GM21381 (cell line): ENCODE data around the gene VPS13C.
A peak's percentile ranks its signal among the peaks of the same experiment; 100 is the strongest.

Source experiments
- ATAC-seq: cut with Tn5 transposase; IDR thresholded peaks from one replicate; pipeline ENCODE4 v1.9.1; 2021; ENCODE audit warnings: mild to moderate bottlenecking, moderate library complexity; ENCODE audit not compliant: unreplicated experiment

Gene VPS13C

DNA sequence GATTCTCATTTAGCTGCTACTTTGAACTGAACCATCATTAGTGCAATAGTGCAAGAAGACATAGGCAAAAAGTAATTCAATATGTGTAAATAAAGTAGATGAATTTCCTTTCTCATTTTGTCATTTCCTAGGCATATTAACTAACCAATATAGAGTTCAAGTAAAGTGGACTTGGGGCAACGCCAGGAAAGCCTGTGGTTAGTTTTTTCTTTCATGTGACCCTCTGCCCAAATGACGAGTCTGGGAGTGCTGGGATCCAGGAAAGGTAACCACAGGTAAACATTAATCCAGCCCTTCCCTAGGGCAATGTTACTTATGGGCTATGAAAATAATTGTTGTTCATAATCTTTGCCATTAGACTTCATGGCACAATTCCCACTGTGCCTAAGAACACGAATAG lies 181.0 kb downstream of the VPS13C start:
- no peak for ATAC-seq

DNA sequence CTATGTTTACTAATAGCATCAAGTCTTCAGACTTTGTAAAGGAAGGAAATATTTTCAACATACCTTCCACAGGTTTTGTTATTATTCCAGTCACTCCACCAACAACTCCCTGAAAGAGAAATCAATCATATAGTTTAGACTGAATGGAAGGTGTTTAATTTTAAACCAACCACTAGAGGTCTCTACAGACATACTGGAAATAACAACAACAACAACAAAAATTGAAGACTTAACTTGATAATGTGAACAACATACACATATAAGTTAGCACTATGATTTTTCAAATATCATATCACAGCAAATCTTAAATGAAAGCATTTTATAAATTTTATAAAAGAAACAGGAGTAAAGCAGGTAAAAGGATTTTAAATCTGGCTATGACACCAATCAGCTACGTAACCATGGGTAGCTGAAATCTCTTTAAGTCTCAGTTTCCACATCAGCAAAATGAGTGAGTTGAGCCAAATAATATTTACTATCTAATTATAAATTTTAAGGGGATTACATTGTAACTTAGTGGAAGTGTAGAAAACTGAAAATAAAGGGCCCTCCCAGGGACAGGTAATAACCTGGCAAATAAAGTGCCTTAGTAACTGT lies 188.2 kb downstream of the VPS13C start:
- ATAC-seq = no peak

- ATAC-seq = no peak
Observed at GRCh38 chr15:61869656-61870055, 190.6 kb downstream of the VPS13C start.

DNA sequence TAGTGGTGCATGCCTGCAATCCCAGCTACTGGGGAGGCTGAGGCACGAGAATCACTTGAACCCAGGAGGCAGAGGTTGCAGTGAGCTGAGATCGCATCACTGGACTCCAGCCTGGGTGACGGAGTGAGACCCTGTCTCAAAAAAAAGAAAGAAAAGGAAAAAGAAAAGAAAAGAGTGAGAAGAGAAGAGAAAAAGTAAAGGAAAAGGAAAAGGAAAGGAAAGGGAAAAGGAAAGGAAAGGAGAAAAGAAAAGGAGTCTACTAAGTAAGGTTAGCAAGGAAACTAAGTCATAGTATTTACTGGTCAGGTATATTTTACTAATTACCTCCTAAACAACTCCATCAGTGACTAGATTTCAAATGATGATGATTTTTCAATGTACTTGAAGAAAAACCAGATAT lies 198.3 kb downstream of the VPS13C start:
- ATAC-seq = no peak

DNA sequence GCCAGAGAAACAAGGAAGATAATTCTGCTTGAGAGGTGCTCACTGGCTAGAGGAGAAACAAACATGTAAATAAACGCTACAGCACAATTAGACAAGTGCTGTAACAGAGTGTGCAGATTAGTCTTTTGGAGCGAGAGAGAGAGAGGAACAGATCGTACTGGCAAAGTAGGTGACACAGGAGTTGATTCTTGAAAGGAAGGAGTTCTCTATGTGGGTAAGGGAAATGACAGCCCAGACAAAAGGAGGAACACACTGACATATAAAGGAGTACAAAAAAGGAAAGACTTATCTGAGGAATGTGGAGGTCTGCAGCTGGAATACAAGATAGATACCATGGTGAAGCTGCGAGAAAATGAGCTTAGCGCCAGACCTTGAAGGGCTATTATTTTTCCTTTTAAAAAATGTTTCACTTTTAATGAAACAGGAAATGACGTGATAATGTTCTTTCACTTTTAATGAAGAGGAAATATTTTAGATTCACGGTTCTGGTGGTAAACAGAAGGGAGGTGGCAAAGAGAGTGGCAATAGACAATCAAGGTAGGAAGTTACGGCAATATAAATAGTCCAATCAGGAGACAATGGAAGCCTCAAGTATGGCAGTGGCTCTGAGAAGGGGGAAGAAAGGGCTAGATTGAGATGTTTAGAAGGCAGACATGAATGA lies 202.9 kb downstream of the VPS13C start:
- no peak for ATAC-seq

DNA sequence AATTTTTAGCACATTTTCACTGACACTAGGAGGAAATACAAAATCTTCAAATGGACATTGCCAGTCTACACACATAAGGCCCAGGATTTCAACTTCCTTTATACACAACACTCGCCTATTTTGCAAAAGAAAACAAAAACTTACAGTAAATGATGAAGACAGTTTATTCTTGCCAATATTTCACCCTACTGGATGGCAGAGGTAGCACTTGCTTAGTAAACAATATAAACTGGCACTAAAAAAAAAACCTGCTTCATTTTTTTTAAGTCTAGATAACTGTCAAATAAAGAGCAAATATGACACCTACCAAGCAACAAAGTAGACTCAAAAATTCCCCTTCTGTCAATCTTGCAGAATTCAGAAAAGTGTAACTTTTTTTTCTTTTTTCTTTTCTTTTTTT lies 204.0 kb downstream of the VPS13C start:
- ATAC-seq = no peak

- ATAC-seq = no peak
Observed at GRCh38 chr15:61853195-61853594, 207.1 kb downstream of the VPS13C start.

- no peak for ATAC-seq
Observed at GRCh38 chr15:61851955-61852354, 208.3 kb downstream of the VPS13C start.

GRCh38 chr15:61849447-61849846 lies 210.8 kb downstream of the VPS13C start:
- no peak for ATAC-seq

- no peak for ATAC-seq
Observed at GRCh38 chr15:61841466-61841865, 218.8 kb downstream of the VPS13C start.

DNA sequence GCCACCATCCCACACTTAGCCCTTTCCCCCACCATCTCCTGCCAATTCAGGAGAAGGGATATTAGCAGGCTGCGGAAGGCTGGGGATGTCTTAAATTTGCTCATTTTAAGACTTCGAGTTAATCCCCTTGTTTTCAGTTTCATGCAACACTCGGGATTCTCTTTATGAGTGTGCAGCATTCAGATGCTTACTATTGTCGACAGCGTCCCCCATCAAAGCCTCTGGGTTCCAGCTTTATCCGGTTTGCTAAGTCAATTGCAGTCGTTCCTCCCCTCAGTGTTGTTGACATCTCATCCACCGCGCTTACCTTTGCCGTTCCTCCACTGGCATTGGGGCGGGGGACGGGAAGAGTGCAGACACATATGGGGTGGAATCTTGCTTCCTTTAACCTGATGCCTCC lies 220.2 kb downstream of the VPS13C start:
- no peak for ATAC-seq

- no peak for ATAC-seq
Observed at GRCh38 chr15:61839546-61839945, 220.7 kb downstream of the VPS13C start.

- ATAC-seq = peak; percentile 48
Observed at GRCh38 chr15:61835496-61836106, 224.6 kb downstream of the VPS13C start.

GRCh38 chr15:61835029-61835428 lies 225.2 kb downstream of the VPS13C start:
- no peak for ATAC-seq

DNA sequence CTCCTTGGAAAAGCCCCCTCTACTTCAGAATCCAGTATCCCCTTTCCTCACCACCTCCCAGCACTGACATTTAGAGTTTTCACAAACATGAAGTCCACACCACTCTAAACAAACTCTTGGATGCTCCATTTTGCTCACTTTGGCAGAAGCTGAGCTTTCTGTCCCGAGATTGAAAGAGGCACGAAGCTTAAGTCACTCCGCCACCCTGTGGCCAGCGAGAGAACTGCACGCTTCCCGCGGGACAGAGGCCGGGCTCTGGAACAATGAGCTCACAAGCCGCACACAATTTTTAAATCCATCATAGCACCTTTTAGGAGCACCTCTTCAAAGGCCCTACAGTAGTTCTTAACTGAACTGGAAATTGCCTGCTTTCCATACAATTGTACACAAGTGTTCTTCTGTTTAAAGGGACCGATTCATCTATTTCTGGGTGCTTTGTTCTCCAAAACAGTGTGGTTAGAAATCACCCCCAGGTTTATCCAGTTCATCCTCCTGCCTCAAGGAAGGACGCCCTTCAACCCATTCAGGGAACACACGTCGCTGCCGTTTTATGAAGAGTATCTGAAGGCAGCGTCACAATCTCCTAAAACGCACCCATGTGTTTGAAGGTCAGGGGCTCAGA lies 226.1 kb downstream of the VPS13C start:
- ATAC-seq = peak; percentile 62

DNA sequence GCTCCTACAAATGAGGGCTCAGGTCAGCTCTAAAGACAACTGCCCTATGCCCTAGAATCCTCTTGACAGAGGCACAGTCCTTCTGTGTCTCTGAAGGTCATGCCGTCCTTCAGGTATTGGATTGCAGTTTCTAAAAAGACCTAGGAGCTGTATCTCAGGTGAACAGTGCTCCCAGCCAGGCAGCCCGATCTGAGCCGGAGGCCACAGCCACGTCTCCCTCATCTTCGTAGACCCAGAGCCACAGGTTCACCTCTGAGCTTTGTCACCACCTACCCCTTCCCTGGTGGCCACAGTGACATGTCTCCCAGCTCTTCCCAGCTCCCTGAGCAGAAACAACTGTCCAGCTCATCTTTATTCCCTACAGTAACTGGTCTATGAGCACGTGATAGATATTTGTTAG lies 228.0 kb downstream of the VPS13C start:
- no peak for ATAC-seq

DNA sequence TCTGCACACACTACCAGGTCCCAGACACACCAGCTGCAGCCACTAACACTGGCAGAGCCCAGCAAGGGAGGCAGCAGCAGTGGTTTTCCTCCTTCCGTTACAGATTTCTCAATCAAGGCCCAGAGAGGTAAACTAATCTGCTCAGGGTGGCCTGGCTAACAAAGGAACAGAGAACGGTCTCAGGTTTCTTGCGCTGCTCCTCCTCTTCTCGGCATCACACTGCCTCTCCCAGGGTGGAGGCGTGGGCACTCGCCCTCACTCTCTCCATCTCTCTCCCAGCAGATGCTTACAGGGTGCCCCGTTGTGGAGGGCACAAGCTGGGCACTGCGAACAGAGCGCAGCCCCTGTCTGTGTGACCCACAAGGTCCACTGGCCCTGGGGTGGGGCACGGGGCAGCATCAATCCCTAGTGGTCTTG lies 228.7 kb downstream of the VPS13C start:
- ATAC-seq = no peak

- no peak for ATAC-seq
Observed at GRCh38 chr15:61830536-61831330, 229.5 kb downstream of the VPS13C start.

GRCh38 chr15:61829514-61829889 lies 230.7 kb downstream of the VPS13C start:
- ATAC-seq = no peak

- no peak for ATAC-seq
Observed at GRCh38 chr15:61828860-61829513, 231.3 kb downstream of the VPS13C start.

- ATAC-seq = no peak
Observed at GRCh38 chr15:61828008-61828407, 232.2 kb downstream of the VPS13C start.
